Fibroblast of lung (primary cell): ENCODE results near the gene KIR3DL3.
"Not testable (repeated sequence)": the region's sequence is repeated elsewhere in the genome, so short reads cannot be mapped to it uniquely, and the experiment has no call there.

ENCODE experiments used
- EZH2 ChIP-seq: IDR thresholded peaks from 2 replicates; pipeline ENCODE4 v1.5.1; 2012; ENCODE audit warnings: low read length, control low read depth, mild to moderate bottlenecking; ENCODE audit errors: missing control alignments
- TF ChIP-seq, protein P1 (sequence below), 2 donors: IDR thresholded peaks in 1 of 2; conservative IDR thresholded peaks in 1 of 2; 1 replicate in 1 of 2; 2 replicates in 1 of 2; pipeline ENCODE4 v1.5.1; 2011 to 2012; ENCODE audit warnings: low read length in 2 of 2, control low read depth in 1 of 2, inconsistent platforms in 1 of 2, low read depth in 1 of 2, mild to moderate bottlenecking in 1 of 2

DNA sequence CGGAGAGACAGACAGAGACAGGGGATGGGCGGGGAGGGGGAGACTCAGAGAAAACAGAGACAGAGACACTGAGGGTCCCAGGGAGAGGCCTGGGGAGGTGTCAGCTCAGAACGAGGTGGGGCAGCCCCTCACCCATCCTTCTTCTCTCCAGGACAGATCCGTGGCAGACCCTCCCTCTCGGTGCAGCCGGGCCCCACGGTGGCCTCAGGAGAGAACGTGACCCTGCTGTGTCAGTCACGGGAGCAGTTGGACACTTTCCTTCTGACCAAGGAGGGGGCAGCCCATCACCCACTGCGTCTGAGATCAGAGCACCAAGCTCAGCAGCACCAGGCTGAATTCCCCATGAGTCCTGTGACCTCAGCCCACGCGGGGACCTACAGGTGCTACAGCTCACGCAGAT, 14.3 kb upstream of the KIR3DL3 start:
- TF ChIP-seq, protein P1, sequence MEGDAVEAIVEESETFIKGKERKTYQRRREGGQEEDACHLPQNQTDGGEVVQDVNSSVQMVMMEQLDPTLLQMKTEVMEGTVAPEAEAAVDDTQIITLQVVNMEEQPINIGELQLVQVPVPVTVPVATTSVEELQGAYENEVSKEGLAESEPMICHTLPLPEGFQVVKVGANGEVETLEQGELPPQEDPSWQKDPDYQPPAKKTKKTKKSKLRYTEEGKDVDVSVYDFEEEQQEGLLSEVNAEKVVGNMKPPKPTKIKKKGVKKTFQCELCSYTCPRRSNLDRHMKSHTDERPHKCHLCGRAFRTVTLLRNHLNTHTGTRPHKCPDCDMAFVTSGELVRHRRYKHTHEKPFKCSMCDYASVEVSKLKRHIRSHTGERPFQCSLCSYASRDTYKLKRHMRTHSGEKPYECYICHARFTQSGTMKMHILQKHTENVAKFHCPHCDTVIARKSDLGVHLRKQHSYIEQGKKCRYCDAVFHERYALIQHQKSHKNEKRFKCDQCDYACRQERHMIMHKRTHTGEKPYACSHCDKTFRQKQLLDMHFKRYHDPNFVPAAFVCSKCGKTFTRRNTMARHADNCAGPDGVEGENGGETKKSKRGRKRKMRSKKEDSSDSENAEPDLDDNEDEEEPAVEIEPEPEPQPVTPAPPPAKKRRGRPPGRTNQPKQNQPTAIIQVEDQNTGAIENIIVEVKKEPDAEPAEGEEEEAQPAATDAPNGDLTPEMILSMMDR (conservative IDR thresholded peaks at IDR 0.05 in 1 of 2, IDR thresholded peaks at IDR 0.05 in 1 of 2; ENCODE audit: low read depth in 1 of 2, low read length in 2 of 2) = not testable (repeated sequence)
- TF ChIP-seq EZH2 = not testable (repeated sequence)
